Cardiac muscle cell (in vitro differentiated cells and primary cell): ENCODE data around the gene IGF2BP3. TPM values are rescaled to one million over a fixed set of nuclear protein-coding genes. Genes with fewer than 3 reads are reported as not detected.

Experiments used
- DNase-seq, 2 donors: peaks; one replicate each; pipeline versions ENCODE4 v3.0.0 to v3.0.0-alpha.2; 2010 to 2017; ENCODE audit warnings: low read depth in 1 of 2, low spot score in 1 of 2
- H3K27ac ChIP-seq: fragments of 200-600 bp; sonication (generic); 2 replicates; pipeline ENCODE4 v1.5.1; 2016
- H3K27me3 ChIP-seq: fragments of 200-600 bp; sonication (generic); 2 replicates; pipeline ENCODE4 v1.6.0; 2016; ENCODE audit warnings: control low read depth
- H3K36me3 ChIP-seq: fragments of 200-600 bp; sonication (generic); 2 replicates; pipeline ENCODE4 v1.5.1; 2016; ENCODE audit warnings: control low read depth
- H3K4me1 ChIP-seq: fragments of 200-600 bp; sonication (generic); 2 replicates; pipeline ENCODE4 v1.8.1; 2017; ENCODE audit warnings: low read depth, mild to moderate bottlenecking, mixed run types
- H3K4me3 ChIP-seq: fragments of 200-600 bp; sonication (generic); 2 replicates; pipeline ENCODE4 v1.5.1; 2016; ENCODE audit warnings: mild to moderate bottlenecking
- H3K9me3 ChIP-seq: fragments of 200-600 bp; sonication (generic); 2 replicates; pipeline ENCODE4 v1.5.1; 2017; ENCODE audit warnings: low read depth, mild to moderate bottlenecking, control low read depth
- CTCF ChIP-seq: IDR thresholded peaks from 2 replicates; pipeline ENCODE4 v1.5.1; 2012; ENCODE audit warnings: low read depth, mild to moderate bottlenecking, low read length
- polyA plus RNA-seq: library from polyadenylated mRNA; unstranded; fragments of >200 nt; fragmentation: Nextera tagmentation; extraction: Ambion mirVana; gene quantifications from 2 replicates; pipeline ENCODE4 v1.2.1, GENCODE V29; 2016
- total RNA-seq: library from RNA; depleted of rRNA; stranded (reverse); fragments of >200 nt; gene quantifications from 2 replicates; pipeline ENCODE4 v1.2.3, GENCODE V29; 2016

IGF2BP3 gene
- total and polyA plus RNA-seq, 2 experiments from 2014 or later, result 30.5 to 59.3 TPM

GRCh38 chr7:23264916-23265458, 205.3 kb downstream of the IGF2BP3 start:
- H3K36me3 ChIP-seq, result no peaks in the 10 kb centered on the region
- no peaks in the 10 kb centered on the region for H3K9me3 ChIP-seq
- no peaks in the 10 kb centered on the region for H3K27me3 ChIP-seq
- H3K4me1 ChIP-seq, result no peaks in the 10 kb centered on the region
- no peak for TF ChIP-seq CTCF
- no peak overlapping the region for H3K27ac ChIP-seq
- H3K4me3 ChIP-seq, result no peak overlapping the region
- DNase-seq, result no peak

- DNase-seq, result peak; percentile 70 to 78
- no peak overlapping the region for H3K4me3 ChIP-seq
- no peaks in the 10 kb centered on the region for H3K27me3 ChIP-seq
- H3K9me3 ChIP-seq, result no peaks in the 10 kb centered on the region
- H3K36me3 ChIP-seq, result no peaks in the 10 kb centered on the region
- no peak overlapping the region for H3K27ac ChIP-seq
- TF ChIP-seq CTCF, result peak; percentile 95
- H3K4me1 ChIP-seq, result no peaks in the 10 kb centered on the region
Observed at GRCh38 chr7:23261843-23262452, 208.3 kb downstream of the IGF2BP3 start.

- Histone ChIP-seq H3K4me1 (no peaks in the 10 kb centered on the region), H3K36me3 (no peaks in the 10 kb centered on the region)
- no peak for DNase-seq
Observed at GRCh38 chr7:23260371-23260770, 209.9 kb downstream of the IGF2BP3 start.

More at GRCh38 chr7:23260371-23260770, 209.9 kb downstream of the IGF2BP3 start:
- Histone ChIP-seq H3K9me3 (no peaks in the 10 kb centered on the region), H3K27me3 (no peaks in the 10 kb centered on the region), H3K27ac (no peak overlapping the region), H3K4me3 (no peak overlapping the region)
- TF ChIP-seq CTCF, result no peak

Other genes with a start within 250 kb of the IGF2BP3 start
- gene GPNMB, start 223.7 kb downstream of the IGF2BP3 start, total RNA-seq, result 0.39 TPM in 1 of 2 replicates, not detected in the other
- 1.3 and 1.6 TPM in 2 replicates for gene GPNMB, start 223.7 kb downstream of the IGF2BP3 start, polyA plus RNA-seq
- 72.7 and 99.5 TPM in 2 replicates for gene MALSU1, start 171.2 kb downstream of the IGF2BP3 start, total RNA-seq
- gene MALSU1, start 171.2 kb downstream of the IGF2BP3 start, polyA plus RNA-seq, result 86.7 and 111 TPM in 2 replicates
- gene TRA2A, start 61.5 kb upstream of the IGF2BP3 start, total RNA-seq, result 31.1 and 47.4 TPM in 2 replicates
- 55.8 and 68.7 TPM in 2 replicates for gene TRA2A, start 61.5 kb upstream of the IGF2BP3 start, polyA plus RNA-seq
- gene CCDC126, start 126.9 kb upstream of the IGF2BP3 start, total RNA-seq, result 3.9 and 7.6 TPM in 2 replicates
- gene CCDC126, start 126.9 kb upstream of the IGF2BP3 start, polyA plus RNA-seq, result 8.7 and 10.5 TPM in 2 replicates
- gene FAM221A, start 209.7 kb upstream of the IGF2BP3 start, total RNA-seq, result 6.5 and 8.3 TPM in 2 replicates
- gene FAM221A, start 209.7 kb upstream of the IGF2BP3 start, polyA plus RNA-seq, result 7.1 and 10.0 TPM in 2 replicates
- gene STK31, start 239.7 kb upstream of the IGF2BP3 start, total RNA-seq, result 0.04 and 0.06 TPM in 2 replicates
- gene STK31, start 239.7 kb upstream of the IGF2BP3 start, polyA plus RNA-seq, result 0.06 TPM in 1 of 2 replicates, not detected in the other